HG02852 (cell line): Measurements from ENCODE around the gene COBL.

ENCODE experiments used
- ATAC-seq: cut with Tn5 transposase; IDR thresholded peaks from one replicate; pipeline ENCODE4 v1.9.1; 2021; ENCODE audit warnings: mild to moderate bottlenecking, moderate library complexity; ENCODE audit not compliant: unreplicated experiment

Gene COBL, protein sequence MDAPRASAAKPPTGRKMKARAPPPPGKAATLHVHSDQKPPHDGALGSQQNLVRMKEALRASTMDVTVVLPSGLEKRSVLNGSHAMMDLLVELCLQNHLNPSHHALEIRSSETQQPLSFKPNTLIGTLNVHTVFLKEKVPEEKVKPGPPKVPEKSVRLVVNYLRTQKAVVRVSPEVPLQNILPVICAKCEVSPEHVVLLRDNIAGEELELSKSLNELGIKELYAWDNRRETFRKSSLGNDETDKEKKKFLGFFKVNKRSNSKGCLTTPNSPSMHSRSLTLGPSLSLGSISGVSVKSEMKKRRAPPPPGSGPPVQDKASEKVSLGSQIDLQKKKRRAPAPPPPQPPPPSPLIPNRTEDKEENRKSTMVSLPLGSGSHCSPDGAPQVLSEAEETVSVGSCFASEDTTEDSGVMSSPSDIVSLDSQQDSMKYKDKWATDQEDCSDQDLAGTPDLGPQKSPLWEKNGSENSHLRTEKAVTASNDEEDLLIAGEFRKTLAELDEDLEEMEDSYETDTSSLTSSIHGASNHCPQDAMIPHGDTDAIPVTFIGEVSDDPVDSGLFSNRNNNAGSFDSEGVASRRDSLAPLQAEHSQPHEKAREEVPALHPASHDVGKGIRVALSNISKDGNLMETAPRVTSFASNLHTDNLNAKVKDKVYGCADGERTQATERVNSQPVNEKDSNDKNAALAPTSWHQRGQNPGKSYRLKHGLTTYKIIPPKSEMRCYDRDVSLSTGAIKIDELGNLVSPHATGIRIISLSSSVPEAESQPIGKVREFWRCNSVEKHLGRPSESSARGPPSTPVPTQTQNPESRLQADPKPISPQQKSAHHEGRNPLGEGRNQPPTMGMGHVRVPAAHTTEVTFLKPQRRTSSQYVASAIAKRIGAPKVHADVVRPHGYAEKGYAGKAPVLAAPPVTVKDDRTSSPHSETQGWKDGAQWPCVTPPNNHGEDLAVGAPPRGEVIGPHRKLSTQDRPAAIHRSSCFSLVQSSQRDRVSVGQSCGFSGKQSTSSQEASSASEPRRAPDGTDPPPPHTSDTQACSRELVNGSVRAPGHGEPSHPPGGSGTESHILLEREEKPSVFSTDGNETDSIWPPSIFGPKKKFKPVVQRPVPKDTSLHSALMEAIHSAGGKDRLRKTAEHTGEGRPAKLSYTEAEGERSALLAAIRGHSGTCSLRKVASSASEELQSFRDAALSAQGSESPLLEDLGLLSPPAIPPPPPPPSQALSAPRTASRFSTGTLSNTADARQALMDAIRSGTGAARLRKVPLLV

GRCh38 chr7:51316666-51317581 lies at the start of gene COBL:
TSS of gene COBL (minus strand) at chr7:51316809. CDS start at chr7:51316633, 176 bp downstream.
- ATAC-seq, result no peak

- no peak for ATAC-seq
These were observed 49.6 kb upstream of the COBL start for GRCh38 chr7:51366172-51366728.

DNA sequence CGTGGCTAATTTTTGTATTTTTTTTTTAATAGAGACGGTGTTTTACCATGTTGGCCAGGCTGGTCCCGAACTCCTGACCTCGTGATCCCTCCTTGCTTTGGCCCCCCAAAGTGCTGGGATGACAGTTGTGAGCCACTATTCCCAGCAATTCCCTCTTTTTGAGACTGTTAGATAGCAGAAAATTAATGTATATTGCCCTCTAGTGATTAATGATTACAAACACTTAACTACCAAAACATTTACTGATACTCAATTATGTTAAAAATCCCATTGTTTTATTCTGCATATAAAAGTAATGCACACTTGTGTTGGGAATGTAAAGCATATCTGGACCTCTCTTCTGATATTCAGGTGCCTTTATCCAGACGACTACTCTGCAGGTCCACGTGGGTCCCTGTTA lies 41.2 kb upstream of the COBL start:
- no peak for ATAC-seq

DNA sequence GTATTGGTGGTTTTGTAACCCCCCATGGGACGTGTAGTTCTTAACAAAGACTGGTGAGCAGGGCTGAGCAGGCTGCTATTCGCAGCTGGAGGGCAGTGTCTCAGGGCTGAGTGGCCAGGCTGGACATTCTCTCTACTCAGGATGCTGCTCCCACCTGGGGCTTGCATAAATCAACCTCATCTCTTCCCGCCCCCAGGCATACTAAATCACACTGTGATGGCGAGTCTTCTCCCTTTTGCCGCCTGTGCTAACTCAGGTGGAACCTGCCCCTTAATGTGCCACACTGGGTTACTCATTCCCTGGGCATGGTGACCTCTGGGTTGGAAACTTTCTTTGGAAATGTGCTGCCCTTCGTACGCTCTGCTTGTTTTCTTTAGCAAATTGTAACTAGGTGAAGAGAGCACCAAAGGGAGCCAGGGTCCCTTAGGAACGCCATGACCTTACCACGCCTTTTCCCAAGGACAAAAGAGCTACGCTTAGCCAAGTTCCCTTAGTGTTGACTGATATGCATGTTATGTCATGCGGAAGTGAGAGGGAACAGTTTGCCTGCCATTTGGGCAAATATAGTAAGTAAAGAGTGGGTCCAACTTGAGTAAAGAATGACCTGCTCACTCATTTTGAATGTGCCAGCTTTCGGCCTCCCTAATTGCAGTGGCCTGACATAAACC lies 40.4 kb upstream of the COBL start:
- no peak for ATAC-seq

- ATAC-seq, result no peak
These were observed 38.3 kb upstream of the COBL start for GRCh38 chr7:51354897-51355296.

- no peak for ATAC-seq
These were observed 37.8 kb upstream of the COBL start for GRCh38 chr7:51354434-51354833.

GRCh38 chr7:51352174-51353100 lies 35.8 kb upstream of the COBL start:
- no peak for ATAC-seq

- no peak for ATAC-seq
These were observed 35.1 kb upstream of the COBL start for GRCh38 chr7:51351661-51352060.

GRCh38 chr7:51350546-51350896 lies 33.9 kb upstream of the COBL start:
- ATAC-seq, result no peak

GRCh38 chr7:51349820-51350545 lies 33.4 kb upstream of the COBL start:
- no peak for ATAC-seq

DNA sequence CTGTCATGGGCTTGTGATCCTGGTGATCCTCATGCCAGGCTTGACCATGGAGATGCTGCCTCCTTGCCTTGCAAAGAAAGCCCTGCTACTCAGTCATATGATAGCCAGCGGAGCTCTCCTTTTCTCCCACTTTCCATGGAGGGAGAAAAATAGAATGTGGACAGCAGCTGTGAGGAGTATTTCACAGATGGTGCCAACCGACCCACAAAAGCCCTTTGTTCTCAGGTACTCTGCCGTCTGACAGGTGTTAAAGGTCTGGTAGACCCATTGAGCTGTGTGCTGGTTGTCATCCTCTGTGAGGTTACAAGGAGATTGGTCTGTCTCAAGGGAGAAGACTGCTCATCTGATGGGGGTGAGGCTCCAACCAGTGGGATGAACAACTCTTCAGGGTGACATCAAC lies 29.5 kb upstream of the COBL start:
- no peak for ATAC-seq

DNA sequence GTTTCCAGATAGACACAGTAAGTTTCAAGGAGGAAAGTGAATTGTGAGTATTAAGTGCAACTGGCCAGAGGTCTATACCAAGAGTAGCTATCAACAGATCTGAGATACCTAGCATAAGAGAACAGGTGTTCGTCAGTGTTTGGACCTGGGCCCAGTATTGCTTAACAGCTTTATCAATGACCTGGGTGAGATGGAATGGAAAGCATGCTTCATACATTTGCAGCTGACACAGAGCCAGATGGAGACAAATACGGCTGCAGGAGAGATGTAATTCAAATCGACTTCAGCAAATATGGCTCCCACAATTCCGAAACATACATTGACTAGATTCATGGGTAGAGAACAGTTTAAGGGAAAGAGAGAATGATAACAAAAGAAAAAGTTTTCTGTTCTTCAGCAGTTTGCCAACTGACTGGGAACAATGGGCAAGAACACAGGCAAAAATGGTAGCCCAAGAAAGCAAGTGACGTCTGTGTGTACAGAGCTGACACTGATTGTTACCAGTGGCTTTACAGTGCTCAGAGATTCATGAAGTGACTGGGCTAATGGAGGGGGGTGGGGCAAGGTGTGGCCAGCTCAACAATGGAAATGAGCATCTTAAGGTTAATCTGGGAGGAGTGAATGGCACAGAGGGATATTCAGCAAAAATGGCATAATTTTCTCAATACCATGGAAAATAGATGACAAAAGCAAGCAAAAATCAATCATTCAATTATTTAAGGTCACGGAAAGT lies 28.0 kb upstream of the COBL start:
- ATAC-seq, result no peak

DNA sequence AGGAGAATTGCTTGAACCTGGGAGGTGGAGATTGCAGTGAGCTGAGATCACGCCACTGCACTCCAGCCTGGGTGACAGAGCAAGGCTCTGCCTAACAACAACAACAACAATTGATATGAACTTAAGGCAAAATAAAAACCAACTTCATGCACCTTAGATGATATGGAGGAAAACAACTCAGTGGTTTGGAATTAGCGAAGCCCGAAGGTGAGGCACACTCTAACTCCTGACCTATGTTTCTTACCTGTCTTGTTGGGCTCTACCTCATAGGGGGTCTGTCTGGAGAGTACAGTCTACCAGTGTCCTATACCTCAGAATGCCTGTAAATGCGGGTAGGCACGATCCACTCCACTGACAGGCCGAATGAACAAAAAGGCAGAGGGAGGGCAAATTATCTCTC lies 24.3 kb upstream of the COBL start:
- ATAC-seq, result no peak

DNA sequence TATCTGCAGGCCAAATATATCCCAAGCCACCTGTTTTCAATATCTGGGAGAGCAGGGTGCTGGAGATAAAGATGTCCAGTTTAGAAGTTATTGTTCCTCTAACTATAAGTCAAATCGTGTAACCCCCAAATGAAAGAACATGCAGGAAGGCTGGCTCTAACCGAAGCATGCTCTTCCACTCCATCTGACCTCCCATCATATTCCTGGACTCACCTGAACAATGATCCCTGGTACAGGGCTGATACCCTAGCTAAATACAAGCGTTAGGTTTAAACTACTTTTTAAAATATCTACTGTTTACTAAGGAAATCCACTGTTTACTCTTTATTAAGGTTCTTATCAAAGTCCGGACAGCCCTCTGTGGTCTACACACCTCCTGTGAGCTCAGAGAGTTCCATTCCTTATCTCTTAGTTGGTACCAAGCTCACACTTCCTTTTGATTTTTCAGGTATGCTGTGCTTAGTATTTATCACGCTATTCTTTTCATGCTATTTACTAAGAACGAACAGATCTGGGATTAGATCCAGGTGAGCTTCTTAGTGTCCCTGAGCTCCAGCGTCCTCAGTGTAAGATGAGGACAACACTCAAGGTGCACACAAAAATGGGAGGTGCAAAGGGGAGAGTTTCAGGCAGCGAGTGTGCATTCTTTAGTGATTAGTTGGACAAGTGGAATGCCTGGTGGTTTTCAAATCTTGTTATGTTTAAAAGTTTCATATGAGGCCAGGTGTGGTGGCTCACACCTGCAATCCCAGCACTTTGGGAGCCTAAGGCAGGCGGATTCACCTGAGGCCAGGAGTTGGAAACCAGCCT lies 23.6 kb upstream of the COBL start:
- no peak for ATAC-seq

DNA sequence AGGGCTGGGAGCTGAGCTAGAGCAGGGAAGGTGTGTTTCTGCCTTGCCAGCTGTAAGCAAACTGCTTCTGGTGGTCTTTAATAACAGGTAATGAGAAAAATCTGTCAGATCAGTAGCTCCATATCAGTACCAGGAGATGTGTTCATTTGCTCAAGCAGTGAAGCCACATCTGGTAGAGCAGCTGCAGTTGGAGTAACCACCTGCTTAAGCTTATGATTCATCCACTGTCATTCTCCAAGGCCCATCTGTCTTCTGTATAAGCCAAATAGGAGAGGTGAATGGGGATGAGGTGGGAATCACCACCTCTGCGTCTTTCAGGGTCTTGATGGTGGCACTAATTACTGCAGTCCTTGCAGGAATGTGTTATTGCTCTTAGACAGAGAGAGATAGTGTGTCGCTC lies 18.4 kb upstream of the COBL start:
- no peak for ATAC-seq

- ATAC-seq, result no peak
These were observed 13.2 kb upstream of the COBL start for GRCh38 chr7:51329696-51330263.
